HG02798 (cell line): ENCODE measurements around the gene CLTCL1.
"Not testable (repeated sequence)": the region's sequence is repeated elsewhere in the genome, so short reads cannot be mapped to it uniquely, and the experiment has no call there.

ENCODE experiments used
- ATAC-seq: cut with Tn5 transposase; IDR thresholded peaks from one replicate; pipeline ENCODE4 v1.9.1; 2021; ENCODE audit warnings: mild to moderate bottlenecking; ENCODE audit not compliant: unreplicated experiment, poor library complexity

Gene CLTCL1

GRCh38 chr22:19258968-19259288 is 32.6 kb downstream of the CLTCL1 start:
- ATAC-seq: not testable (repeated sequence)

GRCh38 chr22:19258371-19258770 is 33.1 kb downstream of the CLTCL1 start:
- no peak for ATAC-seq

- not testable (repeated sequence) for ATAC-seq
These were observed 35.2 kb downstream of the CLTCL1 start for GRCh38 chr22:19256362-19256761.

GRCh38 chr22:19253143-19253542 is 38.4 kb downstream of the CLTCL1 start:
- ATAC-seq: no peak

- no peak for ATAC-seq
These were observed 46.7 kb downstream of the CLTCL1 start for GRCh38 chr22:19244600-19245352.

- no peak for ATAC-seq
These were observed 48.8 kb downstream of the CLTCL1 start for GRCh38 chr22:19242699-19243098.

GRCh38 chr22:19241593-19241906 is 50.0 kb downstream of the CLTCL1 start:
- ATAC-seq: no peak

GRCh38 chr22:19240813-19241592 is 50.5 kb downstream of the CLTCL1 start:
- no peak for ATAC-seq

GRCh38 chr22:19239464-19239863 is 52.1 kb downstream of the CLTCL1 start:
- no peak for ATAC-seq

GRCh38 chr22:19238900-19239299 is 52.6 kb downstream of the CLTCL1 start:
- ATAC-seq: no peak

- ATAC-seq: no peak
These were observed 55.6 kb downstream of the CLTCL1 start for GRCh38 chr22:19235874-19236273.

GRCh38 chr22:19234126-19234896 is 57.2 kb downstream of the CLTCL1 start:
- ATAC-seq: no peak

GRCh38 chr22:19233189-19233661 is 58.3 kb downstream of the CLTCL1 start:
- no peak for ATAC-seq

- no peak for ATAC-seq
These were observed 58.9 kb downstream of the CLTCL1 start for GRCh38 chr22:19232623-19233022.

GRCh38 chr22:19231986-19232385 is 59.5 kb downstream of the CLTCL1 start:
- ATAC-seq: no peak

GRCh38 chr22:19229600-19229999 is 61.9 kb downstream of the CLTCL1 start:
- no peak for ATAC-seq

- no peak for ATAC-seq
These were observed 63.3 kb downstream of the CLTCL1 start for GRCh38 chr22:19228179-19228578.

- ATAC-seq: no peak
These were observed 65.1 kb downstream of the CLTCL1 start for GRCh38 chr22:19226428-19226827.

- ATAC-seq: no peak
These were observed 66.0 kb downstream of the CLTCL1 start for GRCh38 chr22:19225560-19225959.

GRCh38 chr22:19224985-19225384 is 66.5 kb downstream of the CLTCL1 start:
- no peak for ATAC-seq

- no peak for ATAC-seq
These were observed 67.0 kb downstream of the CLTCL1 start for GRCh38 chr22:19224557-19224956.
